MCF 10A (cell line): ENCODE data around the gene RAF1. TPM values are rescaled to one million over a fixed set of nuclear protein-coding genes. Genes with fewer than 3 reads are reported as not detected.
"Not testable (repeated sequence)": the region's sequence is repeated elsewhere in the genome, so short reads cannot be mapped to it uniquely, and the experiment has no call there.

Experiments
- BruUV-seq: library from RNA; stranded (reverse); fragments of 400-500 nt; replicated peaks from 2 replicates; lab custom pipeline; 2021; lab: Mats Ljungman, UMichigan
- CTCF ChIA-PET: fragments of 300-600 bp; sonication (Branson Sonifier 250); formaldehyde crosslinking; extraction: SDS; loops from one replicate; lab custom pipeline; 2021; ENCODE audit warnings: antibody characterized with exemption, inconsistent platforms; lab: Yijun Ruan, JAX
- POLR2A ChIA-PET: fragments of 300-600, 350-650 bp; sonication (Branson Sonifier 250); formaldehyde crosslinking; extraction: SDS; loops from one replicate; lab custom pipeline; 2020; ENCODE audit warnings: antibody characterized with exemption, inconsistent platforms; lab: Yijun Ruan, JAX
- DNase-seq: peaks from one replicate; pipeline ENCODE4 v3.0.0-alpha.2; 2018; ENCODE audit not compliant: unreplicated experiment
- H3K27ac Mint-ChIP-seq: one replicate; pipeline ENCODE4 v1.8.0; 2022; ENCODE audit warnings: mild to moderate bottlenecking, low read depth, mixed read lengths; ENCODE audit not compliant: unreplicated experiment
- H3K27me3 Mint-ChIP-seq: one replicate; pipeline ENCODE4 v1.8.0; 2022; ENCODE audit warnings: mixed read lengths; ENCODE audit not compliant: insufficient read depth, unreplicated experiment
- H3K36me3 Mint-ChIP-seq: one replicate; pipeline ENCODE4 v1.8.0; 2022; ENCODE audit warnings: mild to moderate bottlenecking, moderate library complexity, mixed read lengths; ENCODE audit not compliant: insufficient read depth, unreplicated experiment
- H3K4me1 Mint-ChIP-seq: one replicate; pipeline ENCODE4 v1.8.0; 2022; ENCODE audit warnings: mixed read lengths; ENCODE audit not compliant: insufficient read depth, unreplicated experiment
- H3K4me3 Mint-ChIP-seq: one replicate; pipeline ENCODE4 v1.8.0; 2022; ENCODE audit warnings: mild to moderate bottlenecking, moderate library complexity, mixed read lengths; ENCODE audit not compliant: unreplicated experiment
- H3K9me3 Mint-ChIP-seq: one replicate; pipeline ENCODE4 v1.8.0; 2022; ENCODE audit warnings: mixed read lengths; ENCODE audit not compliant: unreplicated experiment
- intact Hi-C: fragments of 100-400 bp; cut with micrococcal nuclease; formaldehyde crosslinking; loops from 2 replicates; pipeline ENCODE4 v1.14.1; 2022
- total RNA-seq: library from RNA; stranded (reverse); gene quantifications from 2 replicates; pipeline ENCODE4 v1.2.3, GENCODE V29; 2022
- TF ChIP-seq, protein P1 (sequence below): fragments of 200-600 bp; IDR thresholded peaks from one replicate; pipeline ENCODE4 v1.8.0; 2022; ENCODE audit warnings: antibody characterized with exemption, mild to moderate bottlenecking; ENCODE audit not compliant: unreplicated experiment

RAF1 gene
- total RNA-seq, 1 experiment from 2014 or later = 76.8 TPM

DNA sequence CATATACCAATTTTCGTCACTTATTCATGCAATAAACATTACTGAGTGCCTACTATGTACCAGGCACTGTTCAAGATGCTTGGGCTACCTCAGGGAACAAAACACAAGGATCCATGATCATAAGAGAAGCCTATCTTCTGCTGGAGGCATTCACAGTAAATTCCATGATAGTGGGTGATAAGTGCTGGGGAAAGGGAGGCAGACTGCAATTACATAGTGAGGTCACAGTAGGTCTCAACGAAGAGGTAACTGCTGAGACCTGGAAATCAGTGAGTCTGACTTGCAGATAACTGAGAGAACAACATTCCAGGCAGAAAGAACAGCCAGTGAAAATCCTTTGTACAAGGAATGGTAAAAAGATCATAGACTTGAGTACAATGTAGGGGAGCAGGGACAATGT, 33.6 kb downstream of the RAF1 start:
- ChIA-PET POLR2A (interaction anchor here (0.5 to 1.3 kb wide), 2 partner anchors 33 to 209 kb away, joined by 3 to 4 read pairs; partner anchors contain the start of gene RAF1), CTCF (no interaction called here)
- BruUV-seq = no TSS peak
- TF ChIP-seq, protein P1, sequence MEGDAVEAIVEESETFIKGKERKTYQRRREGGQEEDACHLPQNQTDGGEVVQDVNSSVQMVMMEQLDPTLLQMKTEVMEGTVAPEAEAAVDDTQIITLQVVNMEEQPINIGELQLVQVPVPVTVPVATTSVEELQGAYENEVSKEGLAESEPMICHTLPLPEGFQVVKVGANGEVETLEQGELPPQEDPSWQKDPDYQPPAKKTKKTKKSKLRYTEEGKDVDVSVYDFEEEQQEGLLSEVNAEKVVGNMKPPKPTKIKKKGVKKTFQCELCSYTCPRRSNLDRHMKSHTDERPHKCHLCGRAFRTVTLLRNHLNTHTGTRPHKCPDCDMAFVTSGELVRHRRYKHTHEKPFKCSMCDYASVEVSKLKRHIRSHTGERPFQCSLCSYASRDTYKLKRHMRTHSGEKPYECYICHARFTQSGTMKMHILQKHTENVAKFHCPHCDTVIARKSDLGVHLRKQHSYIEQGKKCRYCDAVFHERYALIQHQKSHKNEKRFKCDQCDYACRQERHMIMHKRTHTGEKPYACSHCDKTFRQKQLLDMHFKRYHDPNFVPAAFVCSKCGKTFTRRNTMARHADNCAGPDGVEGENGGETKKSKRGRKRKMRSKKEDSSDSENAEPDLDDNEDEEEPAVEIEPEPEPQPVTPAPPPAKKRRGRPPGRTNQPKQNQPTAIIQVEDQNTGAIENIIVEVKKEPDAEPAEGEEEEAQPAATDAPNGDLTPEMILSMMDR = no peak
- no peak overlapping the region for H3K27ac Mint-ChIP-seq
- DNase-seq = no peak
- intact Hi-C loops = no loop called here
- no peaks in the 10 kb centered on the region for H3K27me3 Mint-ChIP-seq
- no peak overlapping the region for H3K4me3 Mint-ChIP-seq
- H3K9me3 Mint-ChIP-seq = no peaks in the 10 kb centered on the region
- peaks cover 4% of the 10 kb centered on the region for H3K4me1 Mint-ChIP-seq
- peaks cover 6% of the 10 kb centered on the region for H3K36me3 Mint-ChIP-seq

DNA sequence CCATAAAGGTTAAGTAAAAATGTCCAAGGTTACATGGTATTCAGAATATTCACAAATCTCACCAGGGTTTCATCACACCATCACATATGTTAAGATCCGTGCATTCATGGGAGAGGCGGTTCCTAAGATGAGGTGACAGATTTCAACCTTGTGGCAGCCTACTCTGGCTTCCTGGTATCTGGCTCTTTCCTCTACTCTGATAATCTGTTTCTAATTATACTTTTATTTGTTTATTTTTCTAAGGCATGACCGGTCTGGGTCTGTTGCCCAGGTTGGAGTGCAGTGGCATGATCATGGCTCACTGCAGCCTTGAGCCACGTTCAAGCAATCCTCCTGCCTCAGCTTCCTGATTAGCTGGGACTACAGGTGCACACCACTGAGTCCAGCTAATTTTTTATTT, 34.4 kb downstream of the RAF1 start:
- Mint-ChIP-seq H3K4me1 (peaks cover 6% of the 10 kb centered on the region), H3K9me3 (no peaks in the 10 kb centered on the region), H3K27me3 (no peaks in the 10 kb centered on the region), H3K4me3 (no peak overlapping the region), H3K27ac (no peak overlapping the region), H3K36me3 (peaks cover 6% of the 10 kb centered on the region)
- no TSS peak for BruUV-seq
- peak; percentile 8 for DNase-seq
- intact Hi-C loops = no loop called here
- TF ChIP-seq, protein P1 = no peak
- ChIA-PET CTCF (no interaction called here), POLR2A (interaction anchor here (0.5 to 1.3 kb wide), 3 partner anchors 34 to 210 kb away, joined by 3 to 4 read pairs (median 3); partner anchors contain the start of gene RAF1)

DNA sequence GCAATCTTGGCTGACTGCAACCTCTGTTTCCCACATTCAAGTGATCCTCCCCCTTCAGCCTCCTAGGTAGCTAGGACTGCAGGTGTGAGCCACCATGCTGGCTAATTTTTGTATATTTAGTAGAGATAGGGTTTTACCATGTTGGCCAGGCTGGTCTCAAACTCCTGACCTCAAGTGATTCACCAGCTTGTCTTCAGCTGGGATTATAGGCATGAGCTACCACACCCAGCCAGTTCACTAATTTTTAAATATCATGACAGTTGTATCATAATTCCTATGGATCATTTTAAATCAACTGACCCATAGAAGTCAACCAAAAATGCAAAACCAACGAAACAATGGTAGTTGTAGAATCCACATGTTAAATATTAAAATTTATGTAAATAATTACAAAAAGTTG, 35.1 kb downstream of the RAF1 start:
- intact Hi-C loops = no loop called here

DNA sequence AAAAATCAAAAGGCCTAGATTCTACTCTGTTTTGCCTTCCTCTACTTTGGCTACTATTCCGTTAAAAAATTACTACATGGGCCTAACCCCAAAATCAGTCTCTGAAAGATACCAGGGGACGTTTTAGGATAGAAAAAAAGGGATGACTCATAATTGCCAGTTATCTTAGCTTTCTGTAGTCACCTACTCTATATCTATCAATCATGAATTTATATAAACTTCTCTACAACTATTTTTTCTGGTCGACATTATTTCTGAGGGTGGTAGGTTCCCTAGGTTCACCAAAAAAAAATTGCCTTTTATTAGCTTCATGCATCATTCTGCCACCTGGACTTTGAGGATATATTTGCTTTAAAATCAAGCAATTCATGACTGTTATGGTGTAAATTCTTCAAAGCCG, 36.5 kb downstream of the RAF1 start:
- H3K4me1 Mint-ChIP-seq = peaks cover 16% of the 10 kb centered on the region
- DNase-seq = no peak
- no peaks in the 10 kb centered on the region for H3K9me3 Mint-ChIP-seq
- H3K27ac Mint-ChIP-seq = no peak overlapping the region
- intact Hi-C loops = no loop called here
- BruUV-seq = no TSS peak
- TF ChIP-seq, protein P1 = no peak
- no peaks in the 10 kb centered on the region for H3K36me3 Mint-ChIP-seq
- POLR2A ChIA-PET = interaction anchor here (1.0 to 1.2 kb wide), 3 partner anchors 10 to 37 kb away, joined by 3 to 4 read pairs (median 3); partner anchors contain the start of gene RAF1
- CTCF ChIA-PET = no interaction called here
- H3K27me3 Mint-ChIP-seq = no peaks in the 10 kb centered on the region
- no peak overlapping the region for H3K4me3 Mint-ChIP-seq

More for the DNA sequence above, 35.1 kb downstream of the RAF1 start:
- no peaks in the 10 kb centered on the region for H3K9me3 Mint-ChIP-seq
- H3K27ac Mint-ChIP-seq = no peak overlapping the region
- ChIA-PET CTCF (interaction anchor here (0.5 to 1.0 kb wide), 2 partner anchors 70 to 91 kb away, joined by 3 read pairs; no protein-coding TSS in a partner anchor), POLR2A (interaction anchor here (0.9 to 1.3 kb wide), 2 partner anchors 35 to 44 kb away, joined by 3 to 4 read pairs; partner anchors contain the start of gene RAF1)
- DNase-seq = no peak
- H3K36me3 Mint-ChIP-seq = peaks cover 6% of the 10 kb centered on the region
- no peak overlapping the region for H3K4me3 Mint-ChIP-seq
- peaks cover 12% of the 10 kb centered on the region for H3K4me1 Mint-ChIP-seq
- no peaks in the 10 kb centered on the region for H3K27me3 Mint-ChIP-seq
- TF ChIP-seq, protein P1 = no peak
- BruUV-seq = no TSS peak

DNA sequence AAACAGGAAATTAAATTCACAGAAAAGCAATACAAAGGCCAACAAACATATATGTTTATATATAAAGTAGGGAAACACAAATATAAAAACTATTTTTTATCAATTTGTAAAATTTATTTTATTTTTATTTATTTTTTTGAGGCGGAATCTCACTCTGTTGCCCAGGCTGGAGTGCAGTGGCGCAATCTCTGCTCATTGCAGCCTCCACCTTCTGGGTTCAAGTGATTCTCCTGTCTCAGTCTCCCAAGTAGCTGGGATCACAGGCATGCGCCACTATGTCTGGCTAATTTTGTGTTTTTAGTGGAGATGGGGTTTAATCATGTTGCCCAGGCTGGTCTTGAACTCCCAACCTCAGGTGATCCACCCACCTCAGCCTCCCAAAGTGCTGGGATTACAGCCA, 39.0 kb downstream of the RAF1 start:
- not testable (repeated sequence) for H3K27me3 Mint-ChIP-seq
- CTCF ChIA-PET = interaction anchor here (0.6 to 0.7 kb wide), 2 partner anchors 39 to 681 kb away, joined by 3 read pairs; partner anchors contain the start of gene RAF1

More for the DNA sequence above, 39.0 kb downstream of the RAF1 start:
- H3K27ac Mint-ChIP-seq, H3K36me3 Mint-ChIP-seq, intact Hi-C loops, DNase-seq, H3K4me3 Mint-ChIP-seq, BruUV-seq, H3K9me3 Mint-ChIP-seq: not testable (repeated sequence)
- POLR2A ChIA-PET = interaction anchor here (0.6 to 1.8 kb wide), 3 partner anchors 16 to 39 kb away, joined by 3 to 5 read pairs (median 4); partner anchors contain the start of gene RAF1
- H3K4me1 Mint-ChIP-seq = peaks cover 20% of the 10 kb centered on the region
